BJ (cell line): ENCODE results near the gene ZBTB7B. TPM values are rescaled to one million over a fixed set of nuclear protein-coding genes. Genes with fewer than 3 reads are reported as not detected.

Experiments
- CTCF ChIA-PET: fragments of 350-600 bp; formaldehyde crosslinking; extraction: SDS; loops from one replicate; lab custom pipeline; 2021; ENCODE audit warnings: antibody characterized with exemption, inconsistent platforms; lab: Yijun Ruan, JAX
- POLR2A ChIA-PET: fragments of 300-600 bp; sonication (Branson Sonifier 250); formaldehyde crosslinking; extraction: SDS; loops from one replicate; lab custom pipeline; 2021; ENCODE audit warnings: antibody characterized with exemption; lab: Charles Lee
- DNase-seq: peaks from one replicate; pipeline ENCODE4 v3.0.0-alpha.2; 2011; ENCODE audit warnings: low read depth
- H3K27me3 ChIP-seq: 2 replicates; pipeline ENCODE4 v1.6.0; 2011; ENCODE audit warnings: low read length; ENCODE audit not compliant: control insufficient read depth, insufficient read depth
- H3K36me3 ChIP-seq: 2 replicates; pipeline ENCODE4 v1.5.1; 2011; ENCODE audit warnings: low read length; ENCODE audit not compliant: control insufficient read depth, insufficient read depth
- H3K4me3 ChIP-seq: 2 replicates; pipeline ENCODE4 v1.5.1; 2011; ENCODE audit warnings: low read depth, mild to moderate bottlenecking, control low read depth, low read length
- polyA plus RNA-seq: library from polyadenylated mRNA; depleted of rRNA; stranded (reverse); fragments of >200 nt; gene quantifications from 2 replicates; pipeline ENCODE4 v1.2.3, GENCODE V29; 2011
- TF ChIP-seq, protein P1 (sequence below): IDR thresholded peaks from 2 replicates; pipeline ENCODE4 v1.5.1; 2011; ENCODE audit warnings: low read depth, mild to moderate bottlenecking, control low read depth, inconsistent platforms, low read length, moderate library complexity; ENCODE audit not compliant: insufficient read depth

The ZBTB7B gene
- polyA plus RNA-seq, 1 experiment = 29.4 TPM

DNA sequence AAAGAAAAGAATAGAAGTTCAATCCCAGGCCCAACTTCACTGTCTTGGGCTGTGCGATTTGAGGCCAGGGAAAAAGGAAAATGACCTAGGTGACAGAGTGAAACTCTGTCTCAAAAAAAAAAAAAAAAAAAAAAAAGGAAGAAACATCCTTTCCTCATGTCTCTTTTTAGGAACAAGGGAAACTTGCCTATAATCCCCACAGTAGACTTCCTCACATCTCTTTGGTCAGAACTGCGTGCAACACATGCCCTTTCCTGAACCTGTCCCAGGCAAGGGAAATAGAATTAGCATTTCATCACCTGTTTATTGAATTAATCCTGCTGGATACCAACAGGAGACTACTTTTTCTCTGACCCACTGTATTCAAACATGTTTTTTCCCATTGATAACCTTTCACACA is 33.3 kb downstream of the ZBTB7B start:
- Histone ChIP-seq H3K36me3 (no peaks in the 10 kb centered on the region), H3K4me3 (no peak overlapping the region), H3K27me3 (peaks cover 6% of the 10 kb centered on the region)
- POLR2A ChIA-PET = no interaction called here
- no peak for DNase-seq
- CTCF ChIA-PET = interaction anchor here (6.9 kb wide), 1 partner anchor 9 kb away, joined by 31 read pairs; no protein-coding TSS in a partner anchor
- TF ChIP-seq, protein P1, sequence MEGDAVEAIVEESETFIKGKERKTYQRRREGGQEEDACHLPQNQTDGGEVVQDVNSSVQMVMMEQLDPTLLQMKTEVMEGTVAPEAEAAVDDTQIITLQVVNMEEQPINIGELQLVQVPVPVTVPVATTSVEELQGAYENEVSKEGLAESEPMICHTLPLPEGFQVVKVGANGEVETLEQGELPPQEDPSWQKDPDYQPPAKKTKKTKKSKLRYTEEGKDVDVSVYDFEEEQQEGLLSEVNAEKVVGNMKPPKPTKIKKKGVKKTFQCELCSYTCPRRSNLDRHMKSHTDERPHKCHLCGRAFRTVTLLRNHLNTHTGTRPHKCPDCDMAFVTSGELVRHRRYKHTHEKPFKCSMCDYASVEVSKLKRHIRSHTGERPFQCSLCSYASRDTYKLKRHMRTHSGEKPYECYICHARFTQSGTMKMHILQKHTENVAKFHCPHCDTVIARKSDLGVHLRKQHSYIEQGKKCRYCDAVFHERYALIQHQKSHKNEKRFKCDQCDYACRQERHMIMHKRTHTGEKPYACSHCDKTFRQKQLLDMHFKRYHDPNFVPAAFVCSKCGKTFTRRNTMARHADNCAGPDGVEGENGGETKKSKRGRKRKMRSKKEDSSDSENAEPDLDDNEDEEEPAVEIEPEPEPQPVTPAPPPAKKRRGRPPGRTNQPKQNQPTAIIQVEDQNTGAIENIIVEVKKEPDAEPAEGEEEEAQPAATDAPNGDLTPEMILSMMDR = no peak

DNA sequence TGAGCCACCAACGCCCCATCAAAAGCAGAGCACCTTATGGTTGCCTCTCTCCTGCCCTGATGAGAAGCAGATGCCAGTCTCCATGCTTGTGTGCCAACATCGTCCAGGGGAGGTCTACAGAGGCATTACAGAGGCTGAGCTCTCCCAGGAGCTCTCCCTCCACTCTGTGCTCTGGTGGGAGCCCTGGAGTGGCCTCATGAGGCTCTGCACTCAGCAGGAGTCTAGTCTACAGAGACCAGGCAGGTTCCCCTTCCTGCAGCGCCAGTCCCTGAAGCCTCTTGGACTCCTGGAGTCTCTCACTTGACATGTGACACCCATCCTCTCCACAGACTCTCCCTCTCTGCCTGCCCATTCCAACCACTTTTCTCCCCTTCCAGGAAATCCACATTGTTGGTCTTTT is 34.4 kb downstream of the ZBTB7B start:
- H3K36me3 ChIP-seq = no peaks in the 10 kb centered on the region
- H3K4me3 ChIP-seq = no peak overlapping the region
- no peak for DNase-seq
- CTCF ChIA-PET = interaction anchor here (1.0 to 11.9 kb wide), 2 partner anchors 14 to 22 kb away, joined by 4 to 168 read pairs; partner anchors contain the start of genes ADAM15 and EFNA4
- POLR2A ChIA-PET = no interaction called here
- peaks cover 6% of the 10 kb centered on the region for H3K27me3 ChIP-seq
- TF ChIP-seq, protein P1 = no peak

DNA sequence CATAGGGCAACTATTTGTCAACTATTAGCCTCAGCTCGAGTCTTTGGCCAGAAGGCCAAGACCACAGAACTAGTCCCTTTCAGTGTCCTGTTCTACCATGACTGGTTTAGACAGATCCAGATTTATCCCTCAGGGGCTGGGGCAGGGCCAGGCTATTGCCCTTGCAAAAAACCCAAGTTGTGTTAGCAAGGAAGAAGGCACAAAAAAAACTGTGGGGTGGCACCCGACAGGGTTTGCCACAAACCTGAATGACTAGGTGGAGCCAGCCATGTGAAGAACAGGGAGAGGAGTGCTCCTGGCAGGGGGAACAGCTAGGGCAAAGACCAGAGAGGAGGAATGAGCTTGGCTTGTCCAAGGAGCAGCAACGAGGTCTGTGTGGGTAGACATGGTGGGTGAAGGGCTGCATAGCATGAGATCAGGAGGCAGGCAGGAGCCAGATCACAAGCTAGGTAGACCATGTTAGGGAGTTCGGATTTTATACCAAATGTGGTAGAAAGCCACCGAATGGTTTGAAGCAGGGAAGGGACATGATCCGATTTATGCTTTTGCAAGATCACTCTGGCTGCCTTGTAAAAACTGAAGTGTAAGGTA is 35.3 kb downstream of the ZBTB7B start:
- Histone ChIP-seq H3K27me3 (peaks cover 6% of the 10 kb centered on the region), H3K4me3 (no peak overlapping the region), H3K36me3 (no peaks in the 10 kb centered on the region)
- TF ChIP-seq, protein P1 = no peak
- ChIA-PET POLR2A (no interaction called here), CTCF (interaction anchor here (1.6 to 11.9 kb wide), 5 partner anchors 12 to 47 kb away, joined by 3 to 168 read pairs (median 16); partner anchors contain the start of genes ADAM15 and EFNA4)
- DNase-seq = no peak

DNA sequence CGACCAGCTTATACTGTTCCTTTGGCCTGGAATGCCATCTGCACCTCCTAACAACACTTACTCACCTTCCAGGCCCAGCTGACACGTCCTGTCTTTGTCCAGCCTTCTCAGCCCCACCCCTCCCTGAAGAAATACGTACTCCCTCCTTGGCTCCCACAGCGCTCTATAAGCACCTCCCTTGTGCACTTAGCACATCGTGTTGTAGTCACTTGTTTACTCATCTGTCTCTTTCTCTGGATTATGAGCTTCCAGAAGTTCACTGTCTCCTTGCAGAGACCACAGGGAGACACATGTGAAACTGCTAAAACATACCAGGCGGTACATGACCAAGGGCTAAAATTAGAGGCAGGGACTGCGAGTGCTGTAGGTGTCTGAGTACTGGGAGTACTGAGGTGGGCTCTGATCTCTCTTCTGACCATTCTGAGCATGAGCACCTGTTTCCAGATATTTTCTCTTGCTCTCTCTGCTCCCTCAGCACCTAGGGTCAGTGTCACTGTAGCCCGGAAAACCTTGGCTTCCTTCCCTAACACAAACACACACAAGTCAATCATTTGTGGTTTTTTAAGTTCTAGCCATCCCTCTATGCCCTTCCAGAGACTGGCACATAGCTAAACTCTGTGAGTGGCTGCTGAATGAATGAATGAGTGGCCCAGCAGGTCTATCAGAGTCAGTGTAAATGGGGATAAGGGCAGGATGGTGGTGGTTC is 36.2 kb downstream of the ZBTB7B start:
- H3K36me3 ChIP-seq = no peaks in the 10 kb centered on the region
- CTCF ChIA-PET = interaction anchor here (1.1 to 11.9 kb wide), 6 partner anchors 12 to 46 kb away, joined by 3 to 168 read pairs (median 12); partner anchors contain the start of genes ADAM15 and EFNA4
- no peak overlapping the region for H3K4me3 ChIP-seq
- POLR2A ChIA-PET = no interaction called here
- H3K27me3 ChIP-seq = peaks cover 6% of the 10 kb centered on the region
- DNase-seq = no peak
- TF ChIP-seq, protein P1 = no peak

DNA sequence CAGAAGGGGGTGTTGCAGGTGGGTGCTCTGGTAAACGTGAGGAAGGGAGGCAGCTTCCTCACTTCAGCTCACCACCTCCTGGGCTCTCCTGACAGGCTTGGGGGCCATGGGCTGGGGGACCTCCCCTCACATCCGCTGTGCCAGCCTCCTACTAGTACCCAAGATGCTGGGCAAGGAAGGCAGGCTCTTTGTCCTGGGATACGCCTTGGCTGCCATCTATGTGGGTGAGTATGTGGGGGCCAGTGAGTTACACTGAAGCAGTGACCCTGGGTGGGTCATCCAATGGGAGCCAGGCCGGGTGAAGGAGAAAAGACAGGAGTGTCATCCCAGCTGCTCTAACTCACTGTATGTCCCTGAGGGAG is 36.7 kb downstream of the ZBTB7B start:
- ChIA-PET CTCF (interaction anchor here (1.1 to 11.9 kb wide), 6 partner anchors 12 to 46 kb away, joined by 3 to 168 read pairs (median 12); partner anchors contain the start of genes ADAM15 and EFNA4), POLR2A (no interaction called here)
- Histone ChIP-seq H3K36me3 (no peaks in the 10 kb centered on the region), H3K4me3 (no peak overlapping the region), H3K27me3 (peaks cover 6% of the 10 kb centered on the region)
- DNase-seq = no peak
- TF ChIP-seq, protein P1 = no peak
